OCI-LY7 (cell line): ENCODE results near the gene ARID4A.

ENCODE experiments used
- CTCF ChIP-seq: fragments of 200-600 bp; sonication (generic); conservative IDR thresholded peaks from 2 replicates; pipeline ENCODE4 v1.5.1; 2014; ENCODE audit warnings: mild to moderate bottlenecking, antibody characterized with exemption, low read length, moderate library complexity, mixed read lengths
- EZH2phosphoT487 ChIP-seq: fragments of 200-600 bp; sonication (generic); IDR thresholded peaks from 2 replicates; pipeline ENCODE4 v1.6.1; 2018; ENCODE audit warnings: low read depth, borderline replicate concordance, mild to moderate bottlenecking, mixed run types, antibody characterized with exemption, low read length, moderate library complexity, mixed read lengths

GRCh38 chr14:58398495-58398894 is 100.1 kb downstream of the ARID4A start:
- TF ChIP-seq CTCF = no peak
- TF ChIP-seq EZH2phosphoT487 = no peak
